Naive thymus-derived CD4-positive, alpha-beta T cell (primary cell): Measurements from ENCODE around the gene ZZZ3. TPM values are rescaled to one million over a fixed set of nuclear protein-coding genes. Genes with fewer than 3 reads are reported as not detected.

ENCODE experiments used
- ATAC-seq: fragments of 150-1000 bp; cut with Tn5 transposase; 2 replicates; pipeline ENCODE4 v1.10.0; 2021; ENCODE audit warnings: mild to moderate bottlenecking, moderate library complexity
- CTCF ChIA-PET: fragments of 350-600 bp; sonication (Branson Sonifier 250); formaldehyde crosslinking; loops from one replicate; lab custom pipeline; 2021; ENCODE audit warnings: antibody characterized with exemption; lab: Charles Lee
- POLR2A ChIA-PET: fragments of 350-600 bp; sonication (Branson Sonifier 250); formaldehyde crosslinking; loops from one replicate; lab custom pipeline; 2021; ENCODE audit warnings: antibody characterized with exemption, inconsistent platforms; lab: Charles Lee
- DNase-seq, 9 donors: peaks; one replicate each; pipeline versions ENCODE4 v3.0.0 to v3.0.0-alpha.2; 2020 to 2022; ENCODE audit warnings: mixed read lengths in 1 of 9
- H3K27ac ChIP-seq: one replicate; pipeline ENCODE4 v1.7.0; 2013; ENCODE audit warnings: mild to moderate bottlenecking, low read depth, low read length, moderate library complexity
- H3K27me3 ChIP-seq, 2 donors: one replicate each; pipeline ENCODE4 v1.7.0; 2013; ENCODE audit warnings: low read length in 2 of 2, mild to moderate bottlenecking in 2 of 2, moderate library complexity in 2 of 2; ENCODE audit not compliant: control insufficient read depth in 2 of 2, insufficient read depth in 2 of 2
- H3K36me3 ChIP-seq, 3 experiments: 1 replicate in 2 of 3; 2 replicates in 1 of 3; pipeline ENCODE4 v1.7.0; 2013; ENCODE audit warnings: low read length in 3 of 3, mild to moderate bottlenecking in 3 of 3, moderate library complexity in 1 of 3; ENCODE audit not compliant: insufficient read depth in 3 of 3, control insufficient read depth in 2 of 3
- H3K4me1 ChIP-seq, 2 donors: one replicate each; pipeline ENCODE4 v1.7.0; 2013; ENCODE audit warnings: low read length in 2 of 2, mild to moderate bottlenecking in 2 of 2, moderate library complexity in 1 of 2; ENCODE audit not compliant: control insufficient read depth in 2 of 2, insufficient read depth in 2 of 2
- H3K4me3 ChIP-seq: 2 replicates; pipeline ENCODE4 v1.7.0; 2013; ENCODE audit warnings: mild to moderate bottlenecking, low read length
- H3K9me3 ChIP-seq, 3 experiments: 1 replicate in 2 of 3; 2 replicates in 1 of 3; pipeline ENCODE4 v1.7.0; 2013; ENCODE audit warnings: low read length in 3 of 3; ENCODE audit not compliant: control insufficient read depth in 2 of 3
- H3K27ac Mint-ChIP-seq, 9 donors: one replicate each; pipeline ENCODE4 v1.8.0; 2020 to 2022; ENCODE audit warnings: mixed read lengths in 9 of 9, mild to moderate bottlenecking in 8 of 9, moderate library complexity in 5 of 9, inconsistent platforms in 2 of 9
- H3K27me3 Mint-ChIP-seq, 5 donors: one replicate each; pipeline ENCODE4 v1.8.0; 2021 to 2022; ENCODE audit warnings: mixed read lengths in 5 of 5, mild to moderate bottlenecking in 1 of 5
- H3K36me3 Mint-ChIP-seq, 5 donors: one replicate each; pipeline ENCODE4 v1.8.0; 2020 to 2022; ENCODE audit warnings: mixed read lengths in 5 of 5, mild to moderate bottlenecking in 3 of 5, inconsistent platforms in 1 of 5
- H3K4me1 Mint-ChIP-seq, 7 donors: one replicate each; pipeline ENCODE4 v1.8.0; 2020 to 2022; ENCODE audit warnings: mixed read lengths in 7 of 7, mild to moderate bottlenecking in 3 of 7, inconsistent platforms in 1 of 7
- H3K4me3 Mint-ChIP-seq, 10 donors: one replicate each; pipeline ENCODE4 v1.8.0; 2020 to 2022; ENCODE audit warnings: mild to moderate bottlenecking in 10 of 10, mixed read lengths in 10 of 10, moderate library complexity in 6 of 10, inconsistent platforms in 2 of 10
- H3K9me3 Mint-ChIP-seq, 11 donors: one replicate each; pipeline ENCODE4 v1.8.0; 2020 to 2022; ENCODE audit warnings: mixed read lengths in 11 of 11, mild to moderate bottlenecking in 4 of 11, inconsistent platforms in 1 of 11, moderate library complexity in 1 of 11
- intact Hi-C, 2 donors: fragments of 100-400 bp; cut with micrococcal nuclease; formaldehyde crosslinking; loops; one replicate each; pipeline ENCODE4 v1.15.1; 2023
- polyA plus RNA-seq, 2 donors: library from polyadenylated mRNA; unstranded; fragments of 300-500 nt; fragmentation: Illumina TruSeq; gene quantifications; one replicate each; pipeline ENCODE4 v1.2.3, GENCODE V29; 2021
- total RNA-seq, 6 experiments: library from RNA in 5 of 6; stranded (reverse) in 5 of 6; gene quantifications; 1 replicate in 5 of 6; 2 replicates in 1 of 6; pipeline ENCODE4 v1.2.3 and lab custom pipeline; 2021 to 2026

ZZZ3 gene
- total and polyA plus RNA-seq, 7 experiments from 2014 or later, result 33.5 to 76.1 (median 49.7) TPM

GRCh38 chr1:77664939-77665516, 17.4 kb downstream of the ZZZ3 start:
- Mint-ChIP-seq H3K27me3 (no peaks in the 10 kb centered on the region), H3K4me3 (peak overlapping the region in 2 of 10 donors; percentile 4 to 24), H3K9me3 (peaks cover 0 to 5% (median 0%) of the 10 kb centered on the region in 11 donors), H3K27ac (peak overlapping the region in 3 of 9 donors; percentile 11 to 43 (median 18)), H3K36me3 (peaks cover 0 to 19% (median 12%) of the 10 kb centered on the region in 5 donors), H3K4me1 (peaks cover 19 to 79% (median 70%) of the 10 kb centered on the region in 7 donors)
- Histone ChIP-seq H3K27ac (no peak overlapping the region), H3K4me3 (no peak overlapping the region), H3K36me3 (no peaks in the 10 kb centered on the region), H3K27me3 (no peaks in the 10 kb centered on the region), H3K4me1 (peaks cover 0 to 9% of the 10 kb centered on the region in 2 donors), H3K9me3 (no peaks in the 10 kb centered on the region)
- DNase-seq, result no peak
- intact Hi-C loops, result no loop called here
- ChIA-PET POLR2A (interaction anchor here (0.7 kb wide), 1 partner anchor 1305 kb away, joined by 3 read pairs; no protein-coding TSS in a partner anchor), CTCF (no interaction called here)
- no peak for ATAC-seq

GRCh38 chr1:77661696-77662095, 20.8 kb downstream of the ZZZ3 start:
- no peaks in the 10 kb centered on the region for H3K27me3 ChIP-seq
- H3K27ac Mint-ChIP-seq, result peak overlapping the region in 3 of 9 donors; percentile 28 to 70 (median 43)
- ChIA-PET CTCF (no interaction called here), POLR2A (interaction anchor here (0.6 kb wide), 1 partner anchor 10 kb away, joined by 4 read pairs; no protein-coding TSS in a partner anchor)
- H3K9me3 Mint-ChIP-seq, result peaks cover 0 to 5% (median 0%) of the 10 kb centered on the region in 11 donors
- peaks cover 0 to 19% (median 16%) of the 10 kb centered on the region in 5 donors for H3K36me3 Mint-ChIP-seq
- DNase-seq (no peak), ATAC-seq (no peak)
- intact Hi-C loops, result no loop called here
- H3K4me3 ChIP-seq, result no peak overlapping the region
- H3K4me3 Mint-ChIP-seq, result no peak overlapping the region
- H3K27me3 Mint-ChIP-seq, result no peaks in the 10 kb centered on the region
- H3K4me1 Mint-ChIP-seq, result peaks cover 9 to 61% (median 60%) of the 10 kb centered on the region in 7 donors
- H3K9me3 ChIP-seq, result no peaks in the 10 kb centered on the region
- no peaks in the 10 kb centered on the region for H3K36me3 ChIP-seq
- no peak overlapping the region for H3K27ac ChIP-seq
- H3K4me1 ChIP-seq, result peaks cover 0 to 6% of the 10 kb centered on the region in 2 donors

- Histone ChIP-seq H3K4me3 (no peak overlapping the region), H3K4me1 (peaks cover 0 to 3% of the 10 kb centered on the region in 2 donors), H3K27ac (no peak overlapping the region), H3K27me3 (no peaks in the 10 kb centered on the region), H3K9me3 (no peaks in the 10 kb centered on the region), H3K36me3 (no peaks in the 10 kb centered on the region)
- DNase-seq (no peak), ATAC-seq (no peak)
- peak overlapping the region in 4 of 9 donors; percentile 1 to 70 (median 45) for H3K27ac Mint-ChIP-seq
- H3K36me3 Mint-ChIP-seq, result peaks cover 0 to 32% (median 22%) of the 10 kb centered on the region in 5 donors
- POLR2A ChIA-PET, result interaction anchor here (1.1 kb wide), 1 partner anchor 11 kb away, joined by 3 read pairs; no protein-coding TSS in a partner anchor
- CTCF ChIA-PET, result interaction anchor here (0.6 kb wide), 1 partner anchor 111 kb away, joined by 3 read pairs; no protein-coding TSS in a partner anchor
- intact Hi-C loops, result loop anchor here in 1 of 2 donors (1.0 kb wide), 1 partner anchor 21 kb away; no protein-coding TSS in a partner anchor
- H3K27me3 Mint-ChIP-seq, result no peaks in the 10 kb centered on the region
- peaks cover 0 to 5% (median 0%) of the 10 kb centered on the region in 11 donors for H3K9me3 Mint-ChIP-seq
- peaks cover 8 to 65% (median 62%) of the 10 kb centered on the region in 7 donors for H3K4me1 Mint-ChIP-seq
- H3K4me3 Mint-ChIP-seq, result no peak overlapping the region
Observed at GRCh38 chr1:77659879-77660593, 22.4 kb downstream of the ZZZ3 start.

- peaks cover 0 to 5% (median 4%) of the 10 kb centered on the region in 11 donors for H3K9me3 Mint-ChIP-seq
- peaks cover 0 to 32% (median 22%) of the 10 kb centered on the region in 5 donors for H3K36me3 Mint-ChIP-seq
- no peak overlapping the region for H3K4me3 Mint-ChIP-seq
- H3K36me3 ChIP-seq, result peaks cover 0 to 2% (median 0%) of the 10 kb centered on the region in 3 experiments
- no peak for ATAC-seq
- H3K4me1 ChIP-seq, result no peaks in the 10 kb centered on the region
- H3K27ac Mint-ChIP-seq, result no peak overlapping the region
- CTCF ChIA-PET, result no interaction called here
- intact Hi-C loops, result no loop called here
- H3K27me3 Mint-ChIP-seq, result no peaks in the 10 kb centered on the region
- DNase-seq, result no peak
- H3K9me3 ChIP-seq, result no peaks in the 10 kb centered on the region
- POLR2A ChIA-PET, result interaction anchor here (0.6 kb wide), 1 partner anchor 13 kb away, joined by 3 read pairs; no protein-coding TSS in a partner anchor
- peaks cover 5 to 53% (median 49%) of the 10 kb centered on the region in 7 donors for H3K4me1 Mint-ChIP-seq
- no peaks in the 10 kb centered on the region for H3K27me3 ChIP-seq
- H3K4me3 ChIP-seq, result no peak overlapping the region
- H3K27ac ChIP-seq, result no peak overlapping the region
Observed at GRCh38 chr1:77658271-77658670, 24.2 kb downstream of the ZZZ3 start.

- ChIA-PET POLR2A (no interaction called here), CTCF (no interaction called here)
- Mint-ChIP-seq H3K4me1 (peaks cover 14 to 62% (median 46%) of the 10 kb centered on the region in 7 donors), H3K36me3 (peaks cover 4 to 52% (median 45%) of the 10 kb centered on the region in 5 donors), H3K9me3 (peaks cover 0 to 32% (median 17%) of the 10 kb centered on the region in 11 donors), H3K27ac (peak overlapping the region in 7 of 9 donors; percentile 6 to 57 (median 24)), H3K4me3 (peak overlapping the region in 2 of 10 donors; percentile 12 to 26), H3K27me3 (no peaks in the 10 kb centered on the region)
- Histone ChIP-seq H3K4me3 (no peak overlapping the region), H3K4me1 (no peaks in the 10 kb centered on the region), H3K36me3 (peaks cover 0 to 13% (median 0%) of the 10 kb centered on the region in 3 experiments), H3K27ac (no peak overlapping the region), H3K27me3 (no peaks in the 10 kb centered on the region), H3K9me3 (peaks cover 0 to 9% (median 4%) of the 10 kb centered on the region in 3 experiments)
- intact Hi-C loops, result no loop called here
- DNase-seq, result no peak
- ATAC-seq, result no peak
Observed at GRCh38 chr1:77655431-77655974, 27.0 kb downstream of the ZZZ3 start.

- no peaks in the 10 kb centered on the region for H3K4me1 ChIP-seq
- peak overlapping the region in 3 of 10 donors; percentile 12 to 68 (median 38) for H3K4me3 Mint-ChIP-seq
- H3K27me3 ChIP-seq, result no peaks in the 10 kb centered on the region
- no peak overlapping the region for H3K4me3 ChIP-seq
- H3K27ac Mint-ChIP-seq, result peak overlapping the region in 8 of 9 donors; percentile 20 to 77 (median 64)
- H3K27ac ChIP-seq, result no peak overlapping the region
- peaks cover 0 to 13% (median 0%) of the 10 kb centered on the region in 3 experiments for H3K36me3 ChIP-seq
- ChIA-PET POLR2A (no interaction called here), CTCF (no interaction called here)
- intact Hi-C loops, result loop anchor here in 1 of 2 donors (2.0 kb wide), 1 partner anchor 14 kb away; no protein-coding TSS in a partner anchor
- peaks cover 4 to 56% (median 31%) of the 10 kb centered on the region in 11 donors for H3K9me3 Mint-ChIP-seq
- no peak for ATAC-seq
- peaks cover 0 to 9% (median 4%) of the 10 kb centered on the region in 3 experiments for H3K9me3 ChIP-seq
- H3K36me3 Mint-ChIP-seq, result peaks cover 18 to 63% (median 53%) of the 10 kb centered on the region in 5 donors
- H3K4me1 Mint-ChIP-seq, result peaks cover 6 to 56% (median 37%) of the 10 kb centered on the region in 7 donors
- H3K27me3 Mint-ChIP-seq, result no peaks in the 10 kb centered on the region
- no peak for DNase-seq
Observed at GRCh38 chr1:77652970-77653516, 29.4 kb downstream of the ZZZ3 start.
